NCI-H1694 treated with DMSO at 0.1 percent for 48 hours (cell line): ENCODE results near the gene RGL1.

ENCODE experiments used
- DNase-seq: peaks from one replicate; lab custom pipeline; 2025; lab: John Stamatoyannopoulos, UW

RGL1 gene

DNA sequence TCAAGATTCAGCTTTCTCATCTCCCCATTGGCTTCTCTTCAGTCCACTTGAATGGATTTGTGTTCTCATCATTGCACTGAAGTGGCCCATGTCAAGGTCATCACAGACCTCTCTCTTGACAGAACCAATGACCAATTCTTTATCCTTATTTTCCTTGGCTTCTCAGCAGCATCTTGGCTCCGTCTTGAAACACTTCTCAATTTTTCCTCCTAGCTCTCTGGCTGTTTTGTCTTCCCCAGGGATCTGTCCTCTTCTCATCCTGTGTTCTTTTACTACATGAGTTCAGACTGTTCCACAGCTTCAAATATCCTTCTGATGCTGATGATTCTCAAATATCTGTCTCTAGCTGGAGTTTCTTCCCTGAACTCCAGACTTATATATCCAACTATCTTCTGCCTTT is 154.0 kb downstream of the RGL1 start:
- DNase-seq, result no peak

DNA sequence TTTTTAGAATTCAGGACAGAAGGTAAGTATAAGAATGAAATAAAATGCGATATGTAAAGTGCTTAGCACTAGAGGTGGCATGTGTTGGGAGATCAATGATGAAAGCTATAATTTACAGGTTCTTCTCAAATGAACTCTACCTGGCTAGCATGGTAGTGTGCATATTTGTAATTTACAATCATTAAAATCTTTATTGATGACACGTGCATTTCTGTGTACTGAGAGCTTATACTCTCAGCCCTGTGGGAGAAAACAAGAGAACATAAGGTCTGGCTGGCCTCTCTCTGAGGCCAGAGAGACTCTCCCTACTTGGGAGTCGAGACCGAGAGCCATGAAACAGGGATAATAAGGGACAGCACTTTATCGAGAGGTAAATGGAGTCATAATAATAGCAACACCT is 156.2 kb downstream of the RGL1 start:
- DNase-seq, result no peak

DNA sequence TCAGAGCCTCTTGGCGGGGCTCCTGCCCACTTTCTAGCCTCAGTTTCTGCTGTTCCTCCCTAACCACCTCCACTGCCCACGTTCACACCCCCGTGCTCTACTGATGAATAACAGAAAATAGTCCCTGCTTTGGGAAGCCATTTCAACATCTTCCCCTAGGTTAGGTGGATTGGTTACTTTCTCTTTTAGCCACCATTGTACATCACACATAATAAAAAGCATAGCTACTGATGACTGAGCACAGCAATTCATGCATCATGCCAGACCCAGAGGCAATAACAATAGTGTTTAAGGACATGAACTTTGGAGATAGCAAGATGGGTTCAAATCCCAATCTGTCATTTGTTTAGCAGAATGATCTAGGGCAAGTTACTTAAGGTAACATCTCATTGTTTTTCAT is 158.0 kb downstream of the RGL1 start:
- DNase-seq, result no peak

DNA sequence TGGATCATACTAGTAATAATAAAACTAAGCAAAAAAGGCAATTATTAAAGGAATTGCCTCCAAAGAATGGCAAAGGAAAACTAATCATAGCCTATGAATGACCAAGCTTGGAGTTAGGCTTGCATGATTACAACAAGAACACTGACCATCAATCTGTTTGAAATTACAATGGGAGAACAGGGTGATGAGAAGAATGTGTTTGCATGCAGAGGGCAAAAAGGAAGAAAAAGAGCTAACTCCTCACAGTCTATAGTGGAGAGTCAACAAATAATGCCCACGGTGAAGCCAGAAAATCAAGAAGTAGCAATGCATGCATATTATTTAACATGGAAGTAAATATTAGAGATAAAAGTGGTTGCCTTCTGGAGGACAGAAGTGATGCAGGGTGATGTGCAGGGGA is 160.8 kb downstream of the RGL1 start:
- no peak for DNase-seq

DNA sequence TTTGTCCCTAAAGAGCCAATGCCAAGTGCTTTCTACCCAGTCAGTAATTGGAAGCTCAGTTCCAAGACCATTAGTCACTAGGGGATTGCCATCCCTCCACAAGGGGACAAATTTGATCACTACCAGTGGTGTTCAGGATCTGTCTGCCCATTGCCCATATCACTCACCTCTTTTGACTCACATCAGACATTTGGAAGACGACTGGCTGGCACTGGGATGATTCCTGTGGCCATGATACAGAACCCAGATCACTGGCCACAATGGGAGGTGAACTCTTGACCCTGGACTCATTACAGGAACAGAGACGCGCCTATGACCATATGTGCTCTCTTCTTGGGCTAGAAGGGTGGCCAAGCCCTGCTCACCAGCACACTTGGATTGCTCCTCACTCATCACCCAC is 161.6 kb downstream of the RGL1 start:
- DNase-seq, result no peak

DNA sequence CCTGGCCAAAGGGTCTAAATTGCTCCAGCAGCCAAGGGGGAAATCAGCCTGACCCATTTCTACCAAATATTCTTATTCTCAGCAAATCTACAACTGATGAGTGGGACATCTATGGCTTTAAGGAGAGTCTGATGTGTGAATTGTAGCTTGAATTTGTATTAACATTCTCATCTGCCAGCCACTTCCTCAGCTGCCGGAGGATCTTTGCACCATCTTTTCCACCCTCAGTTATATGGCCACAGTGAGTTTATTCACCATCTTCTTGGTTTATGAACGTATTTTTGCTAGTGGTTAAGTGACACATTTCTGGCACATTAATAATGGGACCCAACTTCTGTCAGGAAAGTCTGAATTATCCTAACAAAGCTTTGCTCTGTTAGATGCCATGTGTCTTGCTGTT is 163.0 kb downstream of the RGL1 start:
- DNase-seq, result no peak

DNA sequence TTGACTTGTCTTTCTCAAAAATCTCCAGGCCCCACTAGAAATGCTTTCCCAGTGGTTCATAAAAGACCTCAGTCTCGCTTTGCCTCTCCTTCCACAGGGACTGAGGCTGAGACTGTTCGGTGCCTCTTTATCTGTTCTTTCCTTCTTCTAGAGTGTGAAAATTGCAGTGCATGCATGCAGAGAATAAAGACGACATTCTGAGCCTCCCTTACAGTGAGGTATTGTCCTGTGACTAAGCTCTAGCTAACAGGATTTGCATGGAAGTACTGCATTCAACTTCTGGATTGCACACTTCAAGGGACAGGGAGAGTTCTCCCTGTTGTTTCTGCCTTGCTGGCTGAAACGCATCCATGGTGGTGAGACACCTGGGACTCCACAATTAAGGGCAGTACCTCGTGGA is 163.5 kb downstream of the RGL1 start:
- no peak for DNase-seq

DNA sequence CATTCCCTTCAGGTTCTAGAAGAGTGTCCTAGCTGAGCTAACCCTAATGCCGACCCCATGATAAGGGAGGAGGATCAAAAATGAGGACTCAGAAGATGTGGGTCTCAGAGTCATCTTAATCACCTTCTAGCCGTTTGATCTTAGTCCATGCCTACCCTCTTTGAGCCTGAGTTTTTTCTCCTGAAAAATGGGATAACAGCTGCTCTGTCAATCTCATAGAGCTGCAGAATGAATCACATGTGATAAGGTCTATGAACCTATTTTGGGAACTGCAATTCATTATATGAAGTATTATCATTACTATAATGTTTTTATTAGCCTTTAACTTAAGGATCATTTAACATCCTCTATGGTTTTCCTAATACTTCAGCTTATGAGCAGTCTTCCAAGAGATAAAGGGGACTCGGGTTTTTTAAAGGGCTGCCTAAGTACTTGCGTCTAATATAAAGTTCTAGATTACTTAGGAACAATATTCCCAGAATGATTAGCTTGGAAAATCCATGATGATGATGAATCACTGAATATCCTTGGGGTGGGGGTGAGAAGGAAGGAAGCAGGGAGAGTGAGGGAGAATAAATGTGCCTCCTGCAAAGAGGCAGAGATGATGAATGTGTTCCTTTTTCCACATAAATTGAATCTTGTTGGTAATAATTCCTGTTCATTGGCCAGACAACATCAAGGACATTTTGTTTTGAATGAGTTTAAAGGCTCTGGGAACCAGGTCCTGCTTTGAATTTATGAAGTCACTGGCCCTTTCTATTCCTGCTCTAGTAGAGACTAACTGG is 165.8 kb downstream of the RGL1 start:
- DNase-seq, result no peak

DNA sequence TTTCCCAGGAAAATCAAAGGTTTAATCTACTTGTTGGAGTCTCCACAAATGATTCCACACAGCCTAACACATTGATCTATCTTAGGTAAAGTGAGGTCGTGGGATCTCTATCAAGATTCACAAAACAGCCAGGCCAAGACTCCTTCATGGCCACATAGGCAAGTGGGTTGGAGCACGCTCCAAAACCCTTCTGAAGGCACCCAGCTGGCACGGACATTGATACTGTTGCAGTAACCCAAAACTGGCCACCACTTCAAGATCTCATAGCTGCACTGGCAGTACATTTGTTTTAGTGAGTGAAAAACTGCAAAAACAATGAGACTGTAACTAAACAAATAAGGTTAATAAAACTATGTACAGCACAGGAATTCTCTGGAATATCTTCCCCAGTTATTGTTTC is 170.7 kb downstream of the RGL1 start:
- no peak for DNase-seq

DNA sequence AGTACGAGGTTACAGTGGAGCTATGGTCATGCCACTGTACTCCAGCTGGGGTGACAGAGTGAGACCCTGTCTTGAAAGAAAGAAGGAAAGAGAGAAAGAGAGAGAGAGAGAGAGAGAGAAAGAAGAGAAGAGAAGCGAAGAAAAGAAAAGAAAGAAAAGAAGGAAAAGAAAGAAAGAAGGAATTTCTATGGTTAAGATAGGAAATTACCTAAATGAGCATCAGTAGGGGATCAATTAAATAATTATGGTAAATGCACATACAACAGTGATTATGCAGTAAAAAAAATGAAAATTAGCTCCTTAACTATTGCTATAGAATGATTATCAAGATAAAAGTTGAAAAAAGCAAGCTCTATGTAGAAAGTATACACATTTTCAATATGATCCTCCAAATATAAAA is 172.8 kb downstream of the RGL1 start:
- DNase-seq, result no peak
